PC-9 (cell line): ENCODE measurements around the gene BAX. TPM values are rescaled to one million over a fixed set of nuclear protein-coding genes. Genes with fewer than 3 reads are reported as not detected.
A peak's percentile ranks its signal among the peaks of the same experiment; 100 is the strongest.

ENCODE experiments used
- BruUV-seq: library from RNA; stranded (reverse); fragments of 400-500 nt; replicated peaks from 2 replicates; lab custom pipeline; 2021; lab: Mats Ljungman, UMichigan
- CTCF ChIA-PET: fragments of 300-600 bp; sonication (Branson Sonifier 250); formaldehyde crosslinking; loops from one replicate; lab custom pipeline; 2022; ENCODE audit warnings: antibody characterized with exemption; lab: Charles Lee
- POLR2A ChIA-PET: fragments of 300-600 bp; sonication (Branson Sonifier 250); formaldehyde crosslinking; loops from one replicate; lab custom pipeline; 2022; ENCODE audit warnings: antibody characterized with exemption; ENCODE audit not compliant: unreplicated experiment; lab: Charles Lee
- DNase-seq, 2 experiments: peaks; one replicate each; pipeline versions ENCODE4 v3.0.0 to v3.0.0-alpha.2; 2015 to 2022; ENCODE audit warnings: mixed read lengths in 1 of 2
- H2AFZ ChIP-seq: fragments of 200-600 bp; sonication (generic); 2 replicates; pipeline ENCODE4 v1.8.1; 2017; ENCODE audit warnings: antibody characterized with exemption
- H3F3A ChIP-seq: fragments of 200-600 bp; sonication (generic); 2 replicates; pipeline ENCODE4 v1.8.1; 2017; ENCODE audit warnings: antibody characterized with exemption, mild to moderate bottlenecking, low read depth; ENCODE audit not compliant: insufficient read depth
- H3K27ac ChIP-seq: fragments of 200-600 bp; sonication (generic); 2 replicates; pipeline ENCODE4 v1.6.1; 2016; ENCODE audit warnings: mixed run types
- H3K27me3 ChIP-seq: fragments of 200-600 bp; sonication (generic); 2 replicates; pipeline ENCODE4 v1.6.1; 2016; ENCODE audit warnings: low read depth, mixed run types; ENCODE audit not compliant: insufficient read depth
- H3K36me3 ChIP-seq: fragments of 200-600 bp; sonication (generic); 2 replicates; pipeline ENCODE4 v1.6.1; 2016; ENCODE audit warnings: low read depth, mixed run types
- H3K4me1 ChIP-seq: fragments of 200-600 bp; sonication (generic); replicated peaks from 2 replicates; pipeline ENCODE4 v1.6.1; 2016; ENCODE audit warnings: mixed run types; ENCODE audit not compliant: insufficient read depth
- H3K4me2 ChIP-seq: fragments of 200-600 bp; sonication (generic); 2 replicates; pipeline ENCODE4 v1.6.1; 2017; ENCODE audit warnings: mixed run types
- H3K4me3 ChIP-seq: fragments of 200-600 bp; sonication (generic); 2 replicates; pipeline ENCODE4 v1.6.1; 2016; ENCODE audit warnings: mixed run types
- H3K79me2 ChIP-seq: fragments of 200-600 bp; sonication (generic); 2 replicates; pipeline ENCODE4 v1.6.1; 2017; ENCODE audit warnings: low read depth, mixed run types
- H3K9me2 ChIP-seq: fragments of 200-600 bp; sonication (generic); 2 replicates; pipeline ENCODE4 v1.8.1; 2017; ENCODE audit warnings: mild to moderate bottlenecking; ENCODE audit not compliant: insufficient read depth
- H3K9me3 ChIP-seq: fragments of 200-600 bp; sonication (generic); 2 replicates; pipeline ENCODE4 v1.8.1; 2016; ENCODE audit warnings: low read depth; ENCODE audit not compliant: insufficient read depth
- H4K20me1 ChIP-seq: fragments of 200-600 bp; sonication (generic); 2 replicates; pipeline ENCODE4 v1.8.1; 2017; ENCODE audit not compliant: insufficient read depth
- CTCF ChIP-seq: fragments of 200-600 bp; sonication (generic); conservative IDR thresholded peaks from 2 replicates; pipeline ENCODE4 v1.6.1; 2017; ENCODE audit warnings: mixed run types, antibody characterized with exemption, mild to moderate bottlenecking, moderate library complexity
- EZH2 ChIP-seq: fragments of 200-600 bp; sonication (generic); IDR thresholded peaks from 2 replicates; pipeline ENCODE4 v1.8.0; 2017; ENCODE audit warnings: antibody characterized with exemption, low read depth
- intact Hi-C: fragments of 100-400 bp; cut with micrococcal nuclease; formaldehyde crosslinking; loops from one replicate; pipeline ENCODE4 v1.10.0; 2022; ENCODE audit not compliant: unreplicated experiment
- total RNA-seq: library from RNA; stranded (reverse); gene quantifications from 2 replicates; pipeline ENCODE4 v1.2.3, GENCODE V29; 2021

BAX gene
- total RNA-seq, 1 experiment from 2014 or later = 140 TPM

- H3K4me2 ChIP-seq = no peak overlapping the region
- no peaks in the 10 kb centered on the region for H3K79me2 ChIP-seq
- H3K27me3 ChIP-seq = no peaks in the 10 kb centered on the region
- H3K9me2 ChIP-seq = no peaks in the 10 kb centered on the region
- no peaks in the 10 kb centered on the region for H3K9me3 ChIP-seq
- no peaks in the 10 kb centered on the region for H4K20me1 ChIP-seq
- ChIA-PET POLR2A (no interaction called here), CTCF (no interaction called here)
- no peak for DNase-seq
- no peak for TF ChIP-seq EZH2
- TF ChIP-seq CTCF = no peak
- H3K36me3 ChIP-seq = peaks cover 3% of the 10 kb centered on the region; the same call in 1 of the 2 replicates
- H3K4me1 ChIP-seq = no peaks in the 10 kb centered on the region
- no peak overlapping the region for H3K27ac ChIP-seq
- peaks cover 13% of the 10 kb centered on the region; the same call in 1 of the 2 replicates for H3F3A ChIP-seq
- intact Hi-C loops = no loop called here
- H2AFZ ChIP-seq = no peak overlapping the region
- H3K4me3 ChIP-seq = no peak overlapping the region
- BruUV-seq = no TSS peak
Measured at GRCh38 chr19:48920949-48921348, 33.7 kb upstream of the BAX start.

GRCh38 chr19:48921721-48922500, 32.8 kb upstream of the BAX start:
- Histone ChIP-seq H3K4me2 (no peak overlapping the region), H2AFZ (no peak overlapping the region), H3K27me3 (no peaks in the 10 kb centered on the region), H3F3A (peaks cover 18% of the 10 kb centered on the region; the same call in 1 of the 2 replicates), H3K9me2 (no peaks in the 10 kb centered on the region), H3K9me3 (no peaks in the 10 kb centered on the region), H3K4me3 (no peak overlapping the region), H3K79me2 (no peaks in the 10 kb centered on the region), H4K20me1 (no peaks in the 10 kb centered on the region), H3K4me1 (no peaks in the 10 kb centered on the region), H3K27ac (no peak overlapping the region), H3K36me3 (no peaks in the 10 kb centered on the region)
- intact Hi-C loops = no loop called here
- no peak for TF ChIP-seq CTCF
- TF ChIP-seq EZH2 = no peak
- ChIA-PET POLR2A (no interaction called here), CTCF (no interaction called here)
- no peak for DNase-seq
- BruUV-seq = no TSS peak

GRCh38 chr19:48922548-48923490, 31.9 kb upstream of the BAX start:
- Histone ChIP-seq H3K27ac (no peak overlapping the region), H3K9me2 (no peaks in the 10 kb centered on the region), H2AFZ (no peak overlapping the region), H3K4me2 (no peak overlapping the region), H4K20me1 (no peaks in the 10 kb centered on the region), H3K4me1 (no peaks in the 10 kb centered on the region), H3K27me3 (no peaks in the 10 kb centered on the region), H3K9me3 (no peaks in the 10 kb centered on the region), H3K4me3 (no peak overlapping the region), H3K79me2 (no peaks in the 10 kb centered on the region), H3K36me3 (no peaks in the 10 kb centered on the region), H3F3A (peaks cover 19% of the 10 kb centered on the region; the same call in 1 of the 2 replicates)
- TF ChIP-seq EZH2 (no peak), CTCF (no peak)
- intact Hi-C loops = no loop called here
- no peak for DNase-seq
- POLR2A ChIA-PET = no interaction called here
- CTCF ChIA-PET = no interaction called here
- BruUV-seq = TSS peak; percentile 52
